SK-N-SH (cell line): ENCODE data around the gene RBM17.
"Not testable (repeated sequence)": the region's sequence is repeated elsewhere in the genome, so short reads cannot be mapped to it uniquely, and the experiment has no call there.

ENCODE experiments used
- CHD2 ChIP-seq: fragments of 150-350 bp; IDR thresholded peaks from 2 replicates; pipeline ENCODE4 v1.6.1; 2018; ENCODE audit warnings: low read length; ENCODE audit not compliant: partially characterized antibody
- FOXM1 ChIP-seq: IDR thresholded peaks from 2 replicates; pipeline ENCODE4 v1.4.0; 2012; ENCODE audit warnings: low read depth, mild to moderate bottlenecking
- POLR2AphosphoS5 ChIP-seq: IDR thresholded peaks from 2 replicates; pipeline ENCODE4 v1.6.1; 2012; ENCODE audit warnings: low read depth, low read length
- RAD21 ChIP-seq: IDR thresholded peaks from 2 replicates; pipeline ENCODE4 v1.6.1; 2012; ENCODE audit warnings: mild to moderate bottlenecking, low read length
- YY1 ChIP-seq: IDR thresholded peaks from 2 replicates; pipeline ENCODE4 v1.4.0; 2012; ENCODE audit warnings: low read depth, mild to moderate bottlenecking
- TF ChIP-seq, protein P1 (sequence below): fragments of 200-600 bp; sonication (generic); IDR thresholded peaks from 2 replicates; pipeline ENCODE4 v1.6.1; 2017; ENCODE audit warnings: antibody characterized with exemption, mild to moderate bottlenecking, moderate library complexity
- TF ChIP-seq, protein P2 (sequence below): IDR thresholded peaks from 2 replicates; pipeline ENCODE4 v1.4.0; 2012; ENCODE audit warnings: low read depth, borderline replicate concordance
- TF ChIP-seq, protein P3 (sequence below): IDR thresholded peaks from 2 replicates; pipeline ENCODE4 v1.6.1; 2012; ENCODE audit warnings: mild to moderate bottlenecking, low read depth, low read length, moderate library complexity
- TF ChIP-seq, protein P4 (sequence below): IDR thresholded peaks from 2 replicates; pipeline ENCODE4 v1.4.0; 2012; ENCODE audit warnings: low read depth

DNA sequence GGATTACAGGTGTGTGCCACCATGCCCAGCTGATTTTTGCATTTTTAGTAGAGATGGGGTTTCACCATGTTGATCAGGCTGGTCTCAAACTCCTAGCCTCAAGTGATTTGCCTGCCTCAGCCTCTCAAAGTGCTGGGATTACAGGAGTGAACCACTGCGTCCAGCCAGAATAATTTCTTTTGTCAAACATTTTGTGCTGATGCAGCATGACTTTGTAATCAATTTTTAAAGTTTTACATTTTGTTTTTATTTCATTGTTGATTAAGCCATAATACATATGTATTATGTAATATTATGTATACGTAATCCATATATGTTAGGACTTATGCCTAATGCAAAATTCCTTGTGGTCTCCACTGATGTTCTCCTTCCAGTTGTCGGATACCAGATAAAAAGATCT is 18.8 kb downstream of the RBM17 start:
- TF ChIP-seq, protein P1, sequence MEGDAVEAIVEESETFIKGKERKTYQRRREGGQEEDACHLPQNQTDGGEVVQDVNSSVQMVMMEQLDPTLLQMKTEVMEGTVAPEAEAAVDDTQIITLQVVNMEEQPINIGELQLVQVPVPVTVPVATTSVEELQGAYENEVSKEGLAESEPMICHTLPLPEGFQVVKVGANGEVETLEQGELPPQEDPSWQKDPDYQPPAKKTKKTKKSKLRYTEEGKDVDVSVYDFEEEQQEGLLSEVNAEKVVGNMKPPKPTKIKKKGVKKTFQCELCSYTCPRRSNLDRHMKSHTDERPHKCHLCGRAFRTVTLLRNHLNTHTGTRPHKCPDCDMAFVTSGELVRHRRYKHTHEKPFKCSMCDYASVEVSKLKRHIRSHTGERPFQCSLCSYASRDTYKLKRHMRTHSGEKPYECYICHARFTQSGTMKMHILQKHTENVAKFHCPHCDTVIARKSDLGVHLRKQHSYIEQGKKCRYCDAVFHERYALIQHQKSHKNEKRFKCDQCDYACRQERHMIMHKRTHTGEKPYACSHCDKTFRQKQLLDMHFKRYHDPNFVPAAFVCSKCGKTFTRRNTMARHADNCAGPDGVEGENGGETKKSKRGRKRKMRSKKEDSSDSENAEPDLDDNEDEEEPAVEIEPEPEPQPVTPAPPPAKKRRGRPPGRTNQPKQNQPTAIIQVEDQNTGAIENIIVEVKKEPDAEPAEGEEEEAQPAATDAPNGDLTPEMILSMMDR: not testable (repeated sequence)
- TF ChIP-seq, protein P2, sequence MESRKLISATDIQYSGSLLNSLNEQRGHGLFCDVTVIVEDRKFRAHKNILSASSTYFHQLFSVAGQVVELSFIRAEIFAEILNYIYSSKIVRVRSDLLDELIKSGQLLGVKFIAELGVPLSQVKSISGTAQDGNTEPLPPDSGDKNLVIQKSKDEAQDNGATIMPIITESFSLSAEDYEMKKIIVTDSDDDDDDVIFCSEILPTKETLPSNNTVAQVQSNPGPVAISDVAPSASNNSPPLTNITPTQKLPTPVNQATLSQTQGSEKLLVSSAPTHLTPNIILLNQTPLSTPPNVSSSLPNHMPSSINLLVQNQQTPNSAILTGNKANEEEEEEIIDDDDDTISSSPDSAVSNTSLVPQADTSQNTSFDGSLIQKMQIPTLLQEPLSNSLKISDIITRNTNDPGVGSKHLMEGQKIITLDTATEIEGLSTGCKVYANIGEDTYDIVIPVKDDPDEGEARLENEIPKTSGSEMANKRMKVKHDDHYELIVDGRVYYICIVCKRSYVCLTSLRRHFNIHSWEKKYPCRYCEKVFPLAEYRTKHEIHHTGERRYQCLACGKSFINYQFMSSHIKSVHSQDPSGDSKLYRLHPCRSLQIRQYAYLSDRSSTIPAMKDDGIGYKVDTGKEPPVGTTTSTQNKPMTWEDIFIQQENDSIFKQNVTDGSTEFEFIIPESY: not testable (repeated sequence)
- TF ChIP-seq, protein P3, sequence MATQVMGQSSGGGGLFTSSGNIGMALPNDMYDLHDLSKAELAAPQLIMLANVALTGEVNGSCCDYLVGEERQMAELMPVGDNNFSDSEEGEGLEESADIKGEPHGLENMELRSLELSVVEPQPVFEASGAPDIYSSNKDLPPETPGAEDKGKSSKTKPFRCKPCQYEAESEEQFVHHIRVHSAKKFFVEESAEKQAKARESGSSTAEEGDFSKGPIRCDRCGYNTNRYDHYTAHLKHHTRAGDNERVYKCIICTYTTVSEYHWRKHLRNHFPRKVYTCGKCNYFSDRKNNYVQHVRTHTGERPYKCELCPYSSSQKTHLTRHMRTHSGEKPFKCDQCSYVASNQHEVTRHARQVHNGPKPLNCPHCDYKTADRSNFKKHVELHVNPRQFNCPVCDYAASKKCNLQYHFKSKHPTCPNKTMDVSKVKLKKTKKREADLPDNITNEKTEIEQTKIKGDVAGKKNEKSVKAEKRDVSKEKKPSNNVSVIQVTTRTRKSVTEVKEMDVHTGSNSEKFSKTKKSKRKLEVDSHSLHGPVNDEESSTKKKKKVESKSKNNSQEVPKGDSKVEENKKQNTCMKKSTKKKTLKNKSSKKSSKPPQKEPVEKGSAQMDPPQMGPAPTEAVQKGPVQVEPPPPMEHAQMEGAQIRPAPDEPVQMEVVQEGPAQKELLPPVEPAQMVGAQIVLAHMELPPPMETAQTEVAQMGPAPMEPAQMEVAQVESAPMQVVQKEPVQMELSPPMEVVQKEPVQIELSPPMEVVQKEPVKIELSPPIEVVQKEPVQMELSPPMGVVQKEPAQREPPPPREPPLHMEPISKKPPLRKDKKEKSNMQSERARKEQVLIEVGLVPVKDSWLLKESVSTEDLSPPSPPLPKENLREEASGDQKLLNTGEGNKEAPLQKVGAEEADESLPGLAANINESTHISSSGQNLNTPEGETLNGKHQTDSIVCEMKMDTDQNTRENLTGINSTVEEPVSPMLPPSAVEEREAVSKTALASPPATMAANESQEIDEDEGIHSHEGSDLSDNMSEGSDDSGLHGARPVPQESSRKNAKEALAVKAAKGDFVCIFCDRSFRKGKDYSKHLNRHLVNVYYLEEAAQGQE: not testable (repeated sequence)
- TF ChIP-seq RAD21, POLR2AphosphoS5, YY1, CHD2, FOXM1: not testable (repeated sequence)
- TF ChIP-seq, protein P4, sequence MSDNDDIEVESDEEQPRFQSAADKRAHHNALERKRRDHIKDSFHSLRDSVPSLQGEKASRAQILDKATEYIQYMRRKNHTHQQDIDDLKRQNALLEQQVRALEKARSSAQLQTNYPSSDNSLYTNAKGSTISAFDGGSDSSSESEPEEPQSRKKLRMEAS: not testable (repeated sequence)
